PC-9 (cell line): ENCODE results near the gene ZSCAN30.

Experiments used
- CTCF ChIP-seq: fragments of 200-600 bp; sonication (generic); conservative IDR thresholded peaks from 2 replicates; pipeline ENCODE4 v1.6.1; 2017; ENCODE audit warnings: mixed run types, antibody characterized with exemption, mild to moderate bottlenecking, moderate library complexity
- EZH2 ChIP-seq: fragments of 200-600 bp; sonication (generic); IDR thresholded peaks from 2 replicates; pipeline ENCODE4 v1.8.0; 2017; ENCODE audit warnings: antibody characterized with exemption, low read depth

- TF ChIP-seq CTCF: no peak
- no peak for TF ChIP-seq EZH2
These were observed 35.1 kb upstream of the ZSCAN30 start for GRCh38 chr18:35324926-35325655.
